Ishikawa (cell line): ENCODE measurements around the gene DYNC1H1.

Experiments
- CREB1 ChIP-seq: IDR thresholded peaks from 2 replicates; pipeline ENCODE4 v1.6.1; 2012; ENCODE audit warnings: low read depth
- EGR1 ChIP-seq: IDR thresholded peaks from 2 replicates; pipeline ENCODE4 v1.6.1; 2012
- EP300 ChIP-seq: IDR thresholded peaks from 2 replicates; pipeline ENCODE4 v1.6.1; 2012; ENCODE audit warnings: borderline replicate concordance
- FOXM1 ChIP-seq: IDR thresholded peaks from 2 replicates; pipeline ENCODE4 v1.6.1; 2012; ENCODE audit warnings: low read depth, borderline replicate concordance
- NFIC ChIP-seq: IDR thresholded peaks from 2 replicates; pipeline ENCODE4 v1.6.1; 2012
- TF ChIP-seq, protein P1 (sequence below): IDR thresholded peaks from 2 replicates; pipeline ENCODE4 v1.6.1; 2012

DNA sequence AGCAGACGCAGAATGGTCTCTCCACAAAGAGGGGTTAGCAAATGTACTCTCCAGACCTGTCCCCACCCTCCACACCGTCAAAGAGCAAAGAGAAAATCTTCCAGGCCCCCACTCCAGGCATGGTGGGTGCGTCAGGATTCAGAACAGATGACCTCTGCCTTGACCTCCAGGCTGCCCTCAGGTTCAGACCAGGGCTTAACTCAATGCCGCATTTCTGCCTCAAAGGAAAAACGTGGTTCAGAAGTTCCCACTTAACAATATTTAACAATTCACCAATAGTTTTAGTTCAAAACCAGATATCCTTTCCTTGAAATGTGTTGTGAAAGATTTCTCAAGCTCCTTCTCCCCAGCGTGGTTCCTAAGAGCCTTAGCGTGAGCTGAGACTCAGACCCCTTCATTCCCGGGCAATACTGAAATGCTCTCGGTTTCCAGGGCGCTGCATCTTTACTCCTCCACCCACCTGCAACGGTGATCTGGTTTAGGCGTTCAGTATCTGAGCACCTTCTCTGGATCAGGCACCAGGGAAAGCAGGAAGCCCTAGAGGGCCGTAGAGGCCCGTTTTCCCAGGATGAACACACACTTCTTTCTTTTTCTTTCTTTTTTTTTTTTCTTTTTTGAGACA lies 99.5 kb downstream of the DYNC1H1 start:
- TF ChIP-seq, protein P1, sequence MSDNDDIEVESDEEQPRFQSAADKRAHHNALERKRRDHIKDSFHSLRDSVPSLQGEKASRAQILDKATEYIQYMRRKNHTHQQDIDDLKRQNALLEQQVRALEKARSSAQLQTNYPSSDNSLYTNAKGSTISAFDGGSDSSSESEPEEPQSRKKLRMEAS, result no peak
- TF ChIP-seq CREB1 (no peak), NFIC (no peak), FOXM1 (no peak), EGR1 (no peak), EP300 (no peak)
